ENCODE data around the gene ITGAL. TPM values are rescaled to one million over a fixed set of nuclear protein-coding genes. Genes with fewer than 3 reads are reported as not detected.
"Not testable (repeated sequence)": the region's sequence is repeated elsewhere in the genome, so short reads cannot be mapped to it uniquely, and the experiment has no call there.

Gene ITGAL
- total RNA-seq, 1 experiment from 2014 or later = 0.57 TPM

GRCh38 chr16:30449116-30449435, 23.5 kb upstream of the ITGAL start:
- TF ChIP-seq, protein P1, sequence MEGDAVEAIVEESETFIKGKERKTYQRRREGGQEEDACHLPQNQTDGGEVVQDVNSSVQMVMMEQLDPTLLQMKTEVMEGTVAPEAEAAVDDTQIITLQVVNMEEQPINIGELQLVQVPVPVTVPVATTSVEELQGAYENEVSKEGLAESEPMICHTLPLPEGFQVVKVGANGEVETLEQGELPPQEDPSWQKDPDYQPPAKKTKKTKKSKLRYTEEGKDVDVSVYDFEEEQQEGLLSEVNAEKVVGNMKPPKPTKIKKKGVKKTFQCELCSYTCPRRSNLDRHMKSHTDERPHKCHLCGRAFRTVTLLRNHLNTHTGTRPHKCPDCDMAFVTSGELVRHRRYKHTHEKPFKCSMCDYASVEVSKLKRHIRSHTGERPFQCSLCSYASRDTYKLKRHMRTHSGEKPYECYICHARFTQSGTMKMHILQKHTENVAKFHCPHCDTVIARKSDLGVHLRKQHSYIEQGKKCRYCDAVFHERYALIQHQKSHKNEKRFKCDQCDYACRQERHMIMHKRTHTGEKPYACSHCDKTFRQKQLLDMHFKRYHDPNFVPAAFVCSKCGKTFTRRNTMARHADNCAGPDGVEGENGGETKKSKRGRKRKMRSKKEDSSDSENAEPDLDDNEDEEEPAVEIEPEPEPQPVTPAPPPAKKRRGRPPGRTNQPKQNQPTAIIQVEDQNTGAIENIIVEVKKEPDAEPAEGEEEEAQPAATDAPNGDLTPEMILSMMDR (IDR thresholded peaks at IDR 0.05; ENCODE audit: insufficient read depth in 1 of 2, low read depth in 1 of 2, low read length in 1 of 2, severe bottlenecking in 1 of 2, unreplicated experiment in 1 of 2) = no peak
- Histone ChIP-seq H3K4me1 (peaks cover 27% of the 10 kb centered on the region), H3K9me3 (no peaks in the 10 kb centered on the region), H3K36me3 (ENCODE audit: control insufficient read depth, insufficient read depth, low read length) (peaks cover 4% of the 10 kb centered on the region; the same call in 1 of the 2 replicates), H3K27me3 (replicated peaks; ENCODE audit: control insufficient read depth, insufficient read depth, low read length) (no peaks in the 10 kb centered on the region), H3K4me3 (ENCODE audit: low read depth, low read length) (no peak overlapping the region)
- no peak overlapping the region for H3K4me3 Mint-ChIP-seq (ENCODE audit: unreplicated experiment)
- no peaks in the 10 kb centered on the region for H3K9me3 Mint-ChIP-seq (ENCODE audit: unreplicated experiment)
- H3K27me3 Mint-ChIP-seq (ENCODE audit: insufficient read depth, unreplicated experiment) = no peaks in the 10 kb centered on the region
- H3K27ac Mint-ChIP-seq (ENCODE audit: unreplicated experiment) = no peak overlapping the region
- POLR2A ChIA-PET = no interaction called here
- peaks cover 8% of the 10 kb centered on the region for H3K4me1 Mint-ChIP-seq (ENCODE audit: low read depth, unreplicated experiment)
- DNase-seq = no peak
- intact Hi-C loops (cut with micrococcal nuclease; ENCODE audit: unreplicated experiment) = loop anchor here (2.0 kb wide), 1 partner anchor 86 kb away; the partner anchor contains the start of gene ZNF747
- peaks cover 21% of the 10 kb centered on the region for H3K36me3 Mint-ChIP-seq (ENCODE audit: insufficient read depth, unreplicated experiment)
- CTCF ChIA-PET = interaction anchor here (1.1 kb wide), 1 partner anchor 19 kb away, joined by 6 read pairs; the partner anchor contains the start of gene DCTPP1
- BruUV-seq (replicated peaks) = no TSS peak

GRCh38 chr16:30452709-30453580, 19.6 kb upstream of the ITGAL start:
- H3K27ac Mint-ChIP-seq (ENCODE audit: unreplicated experiment); POLR2A ChIA-PET; H3K9me3 Mint-ChIP-seq (ENCODE audit: unreplicated experiment); H3K4me3 Mint-ChIP-seq (ENCODE audit: unreplicated experiment); H3K27me3 ChIP-seq (replicated peaks; ENCODE audit: control insufficient read depth, insufficient read depth, low read length); CTCF ChIA-PET; DNase-seq; H3K36me3 Mint-ChIP-seq (ENCODE audit: insufficient read depth, unreplicated experiment); H3K4me3 ChIP-seq (ENCODE audit: low read depth, low read length); H3K36me3 ChIP-seq (ENCODE audit: control insufficient read depth, insufficient read depth, low read length); intact Hi-C loops (cut with micrococcal nuclease; ENCODE audit: unreplicated experiment); H3K27me3 Mint-ChIP-seq (ENCODE audit: insufficient read depth, unreplicated experiment); BruUV-seq (replicated peaks); H3K4me1 ChIP-seq; H3K9me3 ChIP-seq: not testable (repeated sequence)
- H3K4me1 Mint-ChIP-seq (ENCODE audit: low read depth, unreplicated experiment) = peaks cover 13% of the 10 kb centered on the region

DNA sequence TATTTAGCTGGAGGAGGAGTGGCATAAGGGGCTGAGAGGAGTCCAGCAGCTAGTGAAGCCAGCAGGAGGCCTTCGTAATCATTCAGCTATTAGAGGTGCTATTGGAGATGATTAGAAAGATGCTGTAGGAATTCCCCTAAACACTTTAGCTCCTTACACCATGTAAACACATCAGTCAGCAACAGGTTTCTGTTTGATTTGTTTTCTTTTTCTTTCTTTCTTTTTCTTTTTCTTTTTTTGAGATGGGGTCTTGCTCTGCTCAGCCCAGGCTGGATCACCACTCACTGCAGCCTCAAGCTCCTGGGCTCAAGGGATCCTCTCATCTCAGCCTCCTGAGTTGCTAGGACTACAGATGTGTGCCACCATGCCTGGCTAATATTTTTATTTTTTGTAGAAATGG, 16.2 kb upstream of the ITGAL start:
- Mint-ChIP-seq H3K4me1 (ENCODE audit: low read depth, unreplicated experiment) (peaks cover 13% of the 10 kb centered on the region), H3K36me3 (ENCODE audit: insufficient read depth, unreplicated experiment) (no peaks in the 10 kb centered on the region), H3K27ac (ENCODE audit: unreplicated experiment) (no peak overlapping the region), H3K27me3 (ENCODE audit: insufficient read depth, unreplicated experiment) (no peaks in the 10 kb centered on the region), H3K9me3 (ENCODE audit: unreplicated experiment) (no peaks in the 10 kb centered on the region), H3K4me3 (ENCODE audit: unreplicated experiment) (no peak overlapping the region)
- CTCF ChIA-PET = interaction anchor here (0.9 kb wide), 1 partner anchor 26 kb away, joined by 4 read pairs; the partner anchor contains the start of gene DCTPP1
- TF ChIP-seq, protein P1 (IDR thresholded peaks at IDR 0.05; ENCODE audit: insufficient read depth in 1 of 2, low read depth in 1 of 2, low read length in 1 of 2, severe bottlenecking in 1 of 2, unreplicated experiment in 1 of 2) = no peak
- POLR2A ChIA-PET = no interaction called here
- Histone ChIP-seq H3K27me3 (replicated peaks; ENCODE audit: control insufficient read depth, insufficient read depth, low read length) (no peaks in the 10 kb centered on the region), H3K4me3 (ENCODE audit: low read depth, low read length) (no peak overlapping the region), H3K4me1 (no peaks in the 10 kb centered on the region; the same call in 1 of the 2 replicates), H3K36me3 (ENCODE audit: control insufficient read depth, insufficient read depth, low read length) (no peaks in the 10 kb centered on the region), H3K9me3 (no peaks in the 10 kb centered on the region)
- BruUV-seq (replicated peaks) = no TSS peak
- intact Hi-C loops (cut with micrococcal nuclease; ENCODE audit: unreplicated experiment) = no loop called here
- no peak for DNase-seq
